ENCODE results near the gene MUC2.
"Not testable (repeated sequence)": the region's sequence is repeated elsewhere in the genome, so short reads cannot be mapped to it uniquely, and the experiment has no call there.

MUC2 gene

GRCh38 chr11:1109101-1109917 lies 34.6 kb downstream of the MUC2 start:
- no peak for DNase-seq

GRCh38 chr11:1109918-1110705 lies 35.4 kb downstream of the MUC2 start:
- DNase-seq, result no peak

- DNase-seq, result no peak
These were observed 37.0 kb downstream of the MUC2 start for GRCh38 chr11:1111545-1112212.

GRCh38 chr11:1112351-1113191 lies 37.9 kb downstream of the MUC2 start:
- DNase-seq, result no peak

GRCh38 chr11:1113405-1114201 lies 38.9 kb downstream of the MUC2 start:
- DNase-seq, result no peak

GRCh38 chr11:1115292-1115691 lies 40.6 kb downstream of the MUC2 start:
- not testable (repeated sequence) for DNase-seq

- DNase-seq, result no peak
These were observed 41.4 kb downstream of the MUC2 start for GRCh38 chr11:1116104-1116503.

- DNase-seq, result no peak
These were observed 42.2 kb downstream of the MUC2 start for GRCh38 chr11:1116666-1117390.

GRCh38 chr11:1117992-1118391 lies 43.3 kb downstream of the MUC2 start:
- no peak for DNase-seq

- DNase-seq, result no peak
These were observed 44.3 kb downstream of the MUC2 start for GRCh38 chr11:1118755-1119603.

- no peak for DNase-seq
These were observed 45.0 kb downstream of the MUC2 start for GRCh38 chr11:1119604-1120146.

GRCh38 chr11:1120532-1121330 lies 46.1 kb downstream of the MUC2 start:
- DNase-seq, result no peak

GRCh38 chr11:1121331-1121812 lies 46.7 kb downstream of the MUC2 start:
- DNase-seq, result no peak

- no peak for DNase-seq
These were observed 47.4 kb downstream of the MUC2 start for GRCh38 chr11:1121813-1122663.

GRCh38 chr11:1122664-1123002 lies 48.0 kb downstream of the MUC2 start:
- no peak for DNase-seq

- DNase-seq, result no peak
These were observed 49.3 kb downstream of the MUC2 start for GRCh38 chr11:1123970-1124369.
